ENCODE results near the gene STIMATE. TPM values are rescaled to one million over a fixed set of nuclear protein-coding genes. Genes with fewer than 3 reads are reported as not detected.
A peak's percentile ranks its signal among the peaks of the same experiment; 100 is the strongest.

STIMATE gene
- total RNA-seq, 2 donors from 2014 or later = 20.3 to 23.7 TPM

GRCh38 chr3:52894756-52895155 lies 2.6 kb downstream of the STIMATE start:
- H3K9ac ChIP-seq (ENCODE audit: extremely low read depth, low read length, poor library complexity, severe bottlenecking) = no peak overlapping the region
- no peak overlapping the region for H3K4me3 ChIP-seq (ENCODE audit: low read length)
- no peaks in the 10 kb centered on the region for H3K4me1 ChIP-seq (ENCODE audit: control insufficient read depth, insufficient read depth, low read length)
- H3K27ac Mint-ChIP-seq = no peak overlapping the region
- H3K9me3 ChIP-seq (ENCODE audit: control insufficient read depth, low read length) = no peaks in the 10 kb centered on the region
- no peaks in the 10 kb centered on the region for H3K27me3 Mint-ChIP-seq (ENCODE audit: insufficient read depth)
- H3K27ac ChIP-seq (ENCODE audit: low read depth, low read length) = no peak overlapping the region
- no peak overlapping the region for H3K4me3 Mint-ChIP-seq
- no peaks in the 10 kb centered on the region for H3K9me3 Mint-ChIP-seq
- no peak for DNase-seq
- H3K36me3 Mint-ChIP-seq (ENCODE audit: low read depth) = peaks cover 3% of the 10 kb centered on the region
- H3K27me3 ChIP-seq (ENCODE audit: control insufficient read depth, insufficient read depth, low read length, poor library complexity, severe bottlenecking) = no peaks in the 10 kb centered on the region
- WGBS, 2 experiments (ENCODE audit: insufficient coverage in 1 of 2, insufficient read length in 1 of 2) = 94 to 96% methylated on average over 7 to 10 of the region's 10 CpGs
- peaks cover 22% of the 10 kb centered on the region for H3K4me1 Mint-ChIP-seq
- peaks cover 12% of the 10 kb centered on the region for H3K36me3 ChIP-seq (ENCODE audit: control insufficient read depth, insufficient read depth, low read length)
- no peak for TF ChIP-seq CTCF (conservative IDR thresholded peaks at IDR 0.05)

- Mint-ChIP-seq H3K27ac (no peak overlapping the region), H3K27me3 (ENCODE audit: insufficient read depth) (no peaks in the 10 kb centered on the region), H3K4me3 (no peak overlapping the region), H3K4me1 (peaks cover 22% of the 10 kb centered on the region), H3K9me3 (no peaks in the 10 kb centered on the region), H3K36me3 (ENCODE audit: low read depth) (peaks cover 3% of the 10 kb centered on the region)
- no peak for DNase-seq
- 80 to 92% methylated on average over 3 to 4 of the region's 4 CpGs for WGBS, 2 experiments (ENCODE audit: insufficient coverage in 1 of 2, insufficient read length in 1 of 2)
- no peak overlapping the region for H3K4me3 ChIP-seq (ENCODE audit: low read length)
- no peak overlapping the region for H3K27ac ChIP-seq (ENCODE audit: low read depth, low read length)
- H3K27me3 ChIP-seq (ENCODE audit: control insufficient read depth, insufficient read depth, low read length, poor library complexity, severe bottlenecking) = no peaks in the 10 kb centered on the region
- no peak overlapping the region for H3K9ac ChIP-seq (ENCODE audit: extremely low read depth, low read length, poor library complexity, severe bottlenecking)
- H3K4me1 ChIP-seq (ENCODE audit: control insufficient read depth, insufficient read depth, low read length) = no peaks in the 10 kb centered on the region
- H3K9me3 ChIP-seq (ENCODE audit: control insufficient read depth, low read length) = no peaks in the 10 kb centered on the region
- no peak for TF ChIP-seq CTCF (conservative IDR thresholded peaks at IDR 0.05)
- H3K36me3 ChIP-seq (ENCODE audit: control insufficient read depth, insufficient read depth, low read length) = peaks cover 12% of the 10 kb centered on the region
Measured at GRCh38 chr3:52893723-52894122, 3.6 kb downstream of the STIMATE start.

- no peak for DNase-seq
- Histone ChIP-seq H3K27me3 (ENCODE audit: control insufficient read depth, insufficient read depth, low read length, poor library complexity, severe bottlenecking) (no peaks in the 10 kb centered on the region), H3K4me3 (ENCODE audit: low read length) (no peak overlapping the region), H3K36me3 (ENCODE audit: control insufficient read depth, insufficient read depth, low read length) (peaks cover 12% of the 10 kb centered on the region), H3K9ac (ENCODE audit: extremely low read depth, low read length, poor library complexity, severe bottlenecking) (no peak overlapping the region), H3K9me3 (ENCODE audit: control insufficient read depth, low read length) (no peaks in the 10 kb centered on the region), H3K27ac (ENCODE audit: low read depth, low read length) (no peak overlapping the region), H3K4me1 (ENCODE audit: control insufficient read depth, insufficient read depth, low read length) (no peaks in the 10 kb centered on the region)
- peak; percentile 46 for TF ChIP-seq CTCF (conservative IDR thresholded peaks at IDR 0.05)
- WGBS, 2 experiments (ENCODE audit: insufficient coverage in 1 of 2, insufficient read length in 1 of 2) = 94% methylated on average over 7 to 8 of the region's 8 CpGs
- H3K36me3 Mint-ChIP-seq (ENCODE audit: low read depth) = peaks cover 3% of the 10 kb centered on the region
- H3K9me3 Mint-ChIP-seq = no peaks in the 10 kb centered on the region
- no peak overlapping the region for H3K4me3 Mint-ChIP-seq
- H3K27ac Mint-ChIP-seq = no peak overlapping the region
- no peaks in the 10 kb centered on the region for H3K27me3 Mint-ChIP-seq (ENCODE audit: insufficient read depth)
- H3K4me1 Mint-ChIP-seq = peaks cover 22% of the 10 kb centered on the region
Measured at GRCh38 chr3:52892625-52893311, 4.6 kb downstream of the STIMATE start.
